GM21390 (cell line): ENCODE data around the gene ZC3HAV1.
"Not testable (repeated sequence)": the region's sequence is repeated elsewhere in the genome, so short reads cannot be mapped to it uniquely, and the experiment has no call there.

Experiments
- ATAC-seq: cut with Tn5 transposase; IDR thresholded peaks from one replicate; pipeline ENCODE4 v1.9.1; 2021; ENCODE audit not compliant: unreplicated experiment

The ZC3HAV1 gene

GRCh38 chr7:139109188-139109982, at the start of gene ZC3HAV1:
ZC3HAV1 (minus strand) TSS chr7:139109720; CDS start chr7:139109331, 389 bp downstream.
- peak; percentile 64 for ATAC-seq

GRCh38 chr7:139153832-139154231, 44.3 kb upstream of the ZC3HAV1 start:
- no peak for ATAC-seq

GRCh38 chr7:139152149-139152548, 42.6 kb upstream of the ZC3HAV1 start:
- no peak for ATAC-seq

- no peak for ATAC-seq
These were observed 29.6 kb upstream of the ZC3HAV1 start for GRCh38 chr7:139139150-139139549.

GRCh38 chr7:139133335-139134139, 24.0 kb upstream of the ZC3HAV1 start:
- ATAC-seq: peak; percentile 96

- no peak for ATAC-seq
These were observed 23.4 kb upstream of the ZC3HAV1 start for GRCh38 chr7:139132887-139133286.

GRCh38 chr7:139131601-139132041, 22.1 kb upstream of the ZC3HAV1 start:
- peak; percentile 38 for ATAC-seq

GRCh38 chr7:139129814-139130213, 20.3 kb upstream of the ZC3HAV1 start:
- not testable (repeated sequence) for ATAC-seq

- no peak for ATAC-seq
These were observed 18.1 kb upstream of the ZC3HAV1 start for GRCh38 chr7:139127648-139128047.

- ATAC-seq: no peak
These were observed 16.1 kb upstream of the ZC3HAV1 start for GRCh38 chr7:139125657-139126056.

GRCh38 chr7:139124995-139125394, 15.5 kb upstream of the ZC3HAV1 start:
- ATAC-seq: not testable (repeated sequence)

GRCh38 chr7:139124084-139124914, 14.8 kb upstream of the ZC3HAV1 start:
- no peak for ATAC-seq

- ATAC-seq: no peak
These were observed 9.9 kb upstream of the ZC3HAV1 start for GRCh38 chr7:139119486-139119849.

GRCh38 chr7:139118805-139119485, 9.4 kb upstream of the ZC3HAV1 start:
- peak; percentile 86 for ATAC-seq

- peak; percentile 74 for ATAC-seq
These were observed 8.8 kb upstream of the ZC3HAV1 start for GRCh38 chr7:139118234-139118804.

GRCh38 chr7:139117599-139118233, 8.2 kb upstream of the ZC3HAV1 start:
- no peak for ATAC-seq

- ATAC-seq: no peak
These were observed 7.5 kb upstream of the ZC3HAV1 start for GRCh38 chr7:139116999-139117398.

- ATAC-seq: no peak
These were observed 5.6 kb upstream of the ZC3HAV1 start for GRCh38 chr7:139115104-139115503.

- ATAC-seq: no peak
These were observed 5.1 kb upstream of the ZC3HAV1 start for GRCh38 chr7:139114585-139114984.

GRCh38 chr7:139114018-139114417, 4.5 kb upstream of the ZC3HAV1 start:
- no peak for ATAC-seq
